GM12875 (cell line): ENCODE data around the gene CHCHD4.
"Not testable (repeated sequence)": the region's sequence is repeated elsewhere in the genome, so short reads cannot be mapped to it uniquely, and the experiment has no call there.

ENCODE experiments used
- H3K4me3 ChIP-seq: one replicate; pipeline ENCODE4 v1.5.1; 2011; ENCODE audit warnings: low read depth, low read length, control low read depth
- CTCF ChIP-seq: IDR thresholded peaks from 2 replicates; pipeline ENCODE4 v1.5.1; 2011; ENCODE audit warnings: low read depth, mild to moderate bottlenecking, control low read depth, inconsistent platforms, low read length, moderate library complexity, borderline replicate concordance; ENCODE audit not compliant: insufficient read depth

The CHCHD4 gene

DNA sequence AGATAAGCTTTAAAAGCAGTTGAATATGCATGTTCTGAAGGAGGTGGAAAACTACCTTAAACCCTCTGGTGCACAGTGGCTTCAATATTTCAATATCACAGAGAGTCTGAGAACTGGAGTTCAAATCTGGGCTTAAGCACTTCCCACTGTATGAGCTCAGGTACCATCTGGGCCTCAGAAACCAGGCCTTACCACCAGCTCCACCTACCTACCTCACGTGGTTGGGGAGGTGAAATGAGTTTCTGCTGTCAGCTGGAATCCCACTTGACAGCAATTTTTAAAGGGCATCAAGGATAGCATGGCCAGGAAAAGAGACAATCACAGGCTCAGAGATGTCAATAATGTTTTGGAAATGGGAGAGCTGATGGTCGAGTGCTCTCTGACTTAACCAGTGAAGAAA, 5.0 kb downstream of the CHCHD4 start:
- H3K4me3 ChIP-seq = no peak overlapping the region
- TF ChIP-seq CTCF = no peak

GRCh38 chr3:14118400-14119381, 6.0 kb downstream of the CHCHD4 start:
- no peak for TF ChIP-seq CTCF
- no peak overlapping the region for H3K4me3 ChIP-seq

DNA sequence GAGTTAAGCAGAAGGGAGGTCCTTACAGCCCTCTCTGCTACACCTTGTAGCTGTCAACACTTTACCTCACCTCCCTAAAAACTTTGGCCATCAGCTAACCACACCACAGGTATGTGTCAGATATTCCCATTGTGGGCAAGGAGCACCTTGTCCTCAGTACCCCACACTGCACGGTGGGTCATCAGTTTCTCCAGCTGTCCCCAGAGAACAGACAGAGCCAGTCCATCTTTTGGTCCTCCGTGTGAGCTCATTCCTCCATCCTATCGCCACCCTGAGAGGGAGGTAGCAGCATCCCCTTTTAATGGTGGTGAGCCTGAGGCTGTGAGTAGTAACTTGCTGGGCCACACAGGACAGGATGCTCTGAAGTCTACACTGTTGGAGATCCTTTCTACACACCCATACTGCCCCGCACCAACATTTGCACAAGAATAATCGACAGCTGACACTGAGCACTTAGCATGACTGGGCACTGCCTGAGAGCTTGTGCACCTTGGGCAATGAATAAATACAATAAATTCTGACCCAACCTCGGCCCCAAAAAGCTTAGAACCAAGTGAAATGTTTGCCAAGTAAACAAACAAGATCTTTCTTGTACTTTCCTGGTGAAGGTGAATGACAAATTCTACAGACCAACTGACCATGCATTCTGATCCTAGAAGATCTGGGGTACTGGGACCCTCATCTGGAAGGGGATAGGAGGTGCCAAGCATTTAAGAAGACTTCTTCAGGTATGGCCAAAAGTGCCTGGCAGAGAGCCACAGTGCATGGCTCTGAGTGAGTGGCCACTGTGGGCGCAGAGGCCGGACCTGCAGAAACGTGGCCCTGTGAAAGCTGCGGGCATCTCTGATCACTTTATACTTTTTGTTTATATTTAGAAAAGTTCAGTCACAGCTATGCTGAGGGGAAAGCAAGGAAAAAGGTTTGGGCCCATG, 6.9 kb downstream of the CHCHD4 start:
- no peak overlapping the region for H3K4me3 ChIP-seq
- no peak for TF ChIP-seq CTCF

- no peak for TF ChIP-seq CTCF
- no peak overlapping the region for H3K4me3 ChIP-seq
These were observed 10.6 kb downstream of the CHCHD4 start for GRCh38 chr3:14113965-14114635.

DNA sequence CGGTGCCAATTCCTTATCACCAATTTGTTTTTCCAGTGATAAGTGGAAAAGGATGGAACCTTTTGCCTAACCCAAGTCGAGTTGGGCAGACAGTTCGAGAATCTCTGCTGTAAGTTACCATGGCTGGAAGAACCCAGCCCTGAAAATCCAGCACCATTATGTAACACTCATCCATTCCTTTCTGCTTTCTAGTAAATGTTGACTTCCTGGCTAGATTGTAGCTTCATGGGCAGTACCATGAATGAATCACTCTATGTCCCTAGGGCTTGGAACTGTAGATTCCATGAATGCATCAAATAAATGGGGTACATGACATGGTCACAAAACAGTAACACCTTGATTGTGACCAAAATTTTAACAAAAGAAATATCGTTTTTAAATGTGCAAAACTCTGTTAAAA, 14.0 kb downstream of the CHCHD4 start:
- H3K4me3 ChIP-seq = no peak overlapping the region
- no peak for TF ChIP-seq CTCF

DNA sequence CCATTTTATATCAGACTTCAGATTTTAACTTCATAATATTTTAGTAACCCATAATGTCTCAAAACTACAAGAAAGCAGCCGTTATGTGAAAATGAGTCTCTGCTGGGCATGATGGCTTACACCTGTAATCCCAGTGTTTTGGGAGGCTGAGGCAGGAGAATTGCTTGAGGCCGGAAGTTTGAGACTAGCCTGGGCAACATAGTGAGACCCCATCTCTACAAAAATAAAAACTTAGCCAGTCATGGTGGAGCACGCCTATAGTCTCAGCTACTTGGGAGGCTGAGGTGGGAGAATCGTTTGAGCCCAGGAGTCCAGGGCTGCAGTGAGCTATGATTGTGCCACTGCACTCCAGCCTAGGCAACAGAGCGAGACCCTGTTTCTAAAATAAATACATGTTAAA, 14.8 kb downstream of the CHCHD4 start:
- not testable (repeated sequence) for H3K4me3 ChIP-seq
